HUES6 (cell line): ENCODE data around the gene SETD2.
"Not testable (repeated sequence)": the region's sequence is repeated elsewhere in the genome, so short reads cannot be mapped to it uniquely, and the experiment has no call there.

Source experiments
- H3K27ac ChIP-seq: 2 replicates; pipeline ENCODE4 v1.7.0; 2013; ENCODE audit warnings: low read depth, mild to moderate bottlenecking, low read length, inconsistent platforms
- H3K27me3 ChIP-seq: 2 replicates; pipeline ENCODE4 v1.6.1; 2013; ENCODE audit warnings: low read length; ENCODE audit not compliant: control insufficient read depth, insufficient read depth
- H3K36me3 ChIP-seq: 2 replicates; pipeline ENCODE4 v1.6.1; 2013; ENCODE audit warnings: low read length; ENCODE audit not compliant: control insufficient read depth, insufficient read depth
- H3K4me1 ChIP-seq: 2 replicates; pipeline ENCODE4 v1.6.1; 2013; ENCODE audit warnings: low read length; ENCODE audit not compliant: control insufficient read depth, insufficient read depth
- H3K4me3 ChIP-seq: 2 replicates; pipeline ENCODE4 v1.5.1; 2013; ENCODE audit warnings: low read depth, low read length
- H3K9ac ChIP-seq: one replicate; pipeline ENCODE4 v1.6.1; 2013; ENCODE audit warnings: mild to moderate bottlenecking, low read length
- H3K9me3 ChIP-seq: 2 replicates; pipeline ENCODE4 v1.6.1; 2013; ENCODE audit warnings: low read depth, low read length; ENCODE audit not compliant: control insufficient read depth, insufficient read depth

Gene SETD2

GRCh38 chr3:47119387-47119786 lies 44.5 kb downstream of the SETD2 start:
- peaks cover 73% of the 10 kb centered on the region for H3K36me3 ChIP-seq
- not testable (repeated sequence) for H3K4me3 ChIP-seq, H3K9me3 ChIP-seq, H3K4me1 ChIP-seq, H3K27me3 ChIP-seq, H3K9ac ChIP-seq, H3K27ac ChIP-seq

GRCh38 chr3:47117807-47118364 lies 46.0 kb downstream of the SETD2 start:
- peaks cover 17% of the 10 kb centered on the region for H3K4me1 ChIP-seq
- no peaks in the 10 kb centered on the region for H3K27me3 ChIP-seq
- H3K9ac ChIP-seq = no peak overlapping the region
- no peak overlapping the region for H3K27ac ChIP-seq
- H3K9me3 ChIP-seq = peaks cover 5% of the 10 kb centered on the region; the same call in 1 of the 2 replicates
- no peak overlapping the region for H3K4me3 ChIP-seq
- H3K36me3 ChIP-seq = peaks cover 72% of the 10 kb centered on the region

GRCh38 chr3:47115524-47115923 lies 48.4 kb downstream of the SETD2 start:
- not testable (repeated sequence) for H3K9ac ChIP-seq, H3K27ac ChIP-seq, H3K4me3 ChIP-seq, H3K27me3 ChIP-seq, H3K9me3 ChIP-seq
- Histone ChIP-seq H3K4me1 (peaks cover 18% of the 10 kb centered on the region), H3K36me3 (peaks cover 61% of the 10 kb centered on the region)

- Histone ChIP-seq H3K27me3 (no peaks in the 10 kb centered on the region), H3K4me1 (peaks cover 20% of the 10 kb centered on the region), H3K36me3 (peaks cover 58% of the 10 kb centered on the region), H3K4me3 (peak overlapping the region; percentile 35), H3K9ac (peak overlapping the region; percentile 69), H3K27ac (peak overlapping the region; percentile 97), H3K9me3 (no peaks in the 10 kb centered on the region)
These were observed 50.1 kb downstream of the SETD2 start for GRCh38 chr3:47113669-47114365.

GRCh38 chr3:47112997-47113396 lies 50.9 kb downstream of the SETD2 start:
- H3K4me3 ChIP-seq = no peak overlapping the region
- H3K27me3 ChIP-seq = no peaks in the 10 kb centered on the region
- no peaks in the 10 kb centered on the region for H3K9me3 ChIP-seq
- peak overlapping the region; percentile 97 for H3K27ac ChIP-seq
- H3K4me1 ChIP-seq = peaks cover 27% of the 10 kb centered on the region
- H3K36me3 ChIP-seq = peaks cover 58% of the 10 kb centered on the region
- H3K9ac ChIP-seq = no peak overlapping the region

- Histone ChIP-seq H3K4me1 (peaks cover 26% of the 10 kb centered on the region), H3K9me3 (no peaks in the 10 kb centered on the region), H3K9ac (no peak overlapping the region), H3K27me3 (no peaks in the 10 kb centered on the region), H3K27ac (peak overlapping the region; percentile 52; the same call in 1 of the 2 replicates), H3K36me3 (peaks cover 45% of the 10 kb centered on the region), H3K4me3 (no peak overlapping the region)
These were observed 54.5 kb downstream of the SETD2 start for GRCh38 chr3:47109393-47109792.

- Histone ChIP-seq H3K9ac (no peak overlapping the region), H3K9me3 (no peaks in the 10 kb centered on the region), H3K27me3 (no peaks in the 10 kb centered on the region), H3K36me3 (peaks cover 38% of the 10 kb centered on the region), H3K27ac (peak overlapping the region; percentile 10; the same call in 1 of the 2 replicates), H3K4me3 (no peak overlapping the region), H3K4me1 (peaks cover 17% of the 10 kb centered on the region)
These were observed 55.4 kb downstream of the SETD2 start for GRCh38 chr3:47108546-47108945.

- no peak overlapping the region for H3K9ac ChIP-seq
- peaks cover 10% of the 10 kb centered on the region for H3K4me1 ChIP-seq
- no peaks in the 10 kb centered on the region for H3K9me3 ChIP-seq
- H3K27ac ChIP-seq = no peak overlapping the region
- no peaks in the 10 kb centered on the region for H3K27me3 ChIP-seq
- no peak overlapping the region for H3K4me3 ChIP-seq
- peaks cover 39% of the 10 kb centered on the region for H3K36me3 ChIP-seq
These were observed 59.7 kb downstream of the SETD2 start for GRCh38 chr3:47104259-47104658.

- Histone ChIP-seq H3K9me3 (no peaks in the 10 kb centered on the region), H3K4me3 (no peak overlapping the region), H3K9ac (no peak overlapping the region), H3K4me1 (peaks cover 5% of the 10 kb centered on the region), H3K27me3 (no peaks in the 10 kb centered on the region), H3K36me3 (peaks cover 45% of the 10 kb centered on the region), H3K27ac (no peak overlapping the region)
These were observed 60.3 kb downstream of the SETD2 start for GRCh38 chr3:47103619-47104018.

- Histone ChIP-seq H3K4me3 (no peak overlapping the region), H3K9me3 (no peaks in the 10 kb centered on the region), H3K4me1 (no peaks in the 10 kb centered on the region), H3K36me3 (peaks cover 57% of the 10 kb centered on the region), H3K9ac (no peak overlapping the region), H3K27ac (no peak overlapping the region), H3K27me3 (no peaks in the 10 kb centered on the region)
These were observed 61.8 kb downstream of the SETD2 start for GRCh38 chr3:47102081-47102600.

GRCh38 chr3:47098910-47099309 lies 65.0 kb downstream of the SETD2 start:
- Histone ChIP-seq H3K4me3 (no peak overlapping the region), H3K9ac (no peak overlapping the region), H3K27me3 (no peaks in the 10 kb centered on the region), H3K9me3 (no peaks in the 10 kb centered on the region), H3K4me1 (no peaks in the 10 kb centered on the region), H3K36me3 (peaks cover 73% of the 10 kb centered on the region), H3K27ac (no peak overlapping the region)
